HEK293 (cell line): ENCODE measurements around the gene CBX5.

Experiments
- BCL11A ChIP-seq: fragments of 450-650 bp; formaldehyde crosslinking; IDR thresholded peaks from 2 replicates; pipeline ENCODE4 v1.5.1; 2016; ENCODE audit warnings: low read depth, missing biosample characterization, missing genetic modification characterization
- GLI4 ChIP-seq: fragments of 450-650 bp; formaldehyde crosslinking; IDR thresholded peaks from 2 replicates; pipeline ENCODE4 v1.5.1; 2016; ENCODE audit warnings: missing biosample characterization, missing genetic modification characterization
- KLF7 ChIP-seq: fragments of 450-650 bp; formaldehyde crosslinking; IDR thresholded peaks from 2 replicates; pipeline ENCODE4 v1.5.1; 2016; ENCODE audit warnings: missing biosample characterization, missing genetic modification characterization, borderline replicate concordance
- MEIS1 ChIP-seq: sonication (generic); formaldehyde crosslinking; IDR thresholded peaks from 2 replicates; pipeline ENCODE4 v1.8.1; 2022; ENCODE audit warnings: missing genetic modification reagents, mild to moderate bottlenecking, borderline replicate concordance
- PRDM4 ChIP-seq: fragments of 450-650 bp; formaldehyde crosslinking; IDR thresholded peaks from 2 replicates; pipeline ENCODE4 v1.5.1; 2017; ENCODE audit warnings: missing biosample characterization, missing genetic modification characterization
- SP7 ChIP-seq: fragments of 450-650 bp; formaldehyde crosslinking; IDR thresholded peaks from 2 replicates; pipeline ENCODE4 v1.5.1; 2016; ENCODE audit warnings: missing biosample characterization, missing genetic modification characterization
- ZBTB21 ChIP-seq: fragments of 450-650 bp; formaldehyde crosslinking; IDR thresholded peaks from 2 replicates; pipeline ENCODE4 v1.5.1; 2017; ENCODE audit warnings: missing biosample characterization, missing genetic modification characterization
- ZBTB26 ChIP-seq: fragments of 450-650 bp; formaldehyde crosslinking; optimal IDR thresholded peaks from 2 replicates; pipeline ENCODE3; 2016; ENCODE audit warnings: missing biosample characterization, mild to moderate bottlenecking, missing genetic modification characterization
- ZBTB49 ChIP-seq: fragments of 450-650 bp; formaldehyde crosslinking; IDR thresholded peaks from 2 replicates; pipeline ENCODE4 v1.5.1; 2016; ENCODE audit warnings: missing biosample characterization, missing genetic modification characterization, low read depth
- ZBTB7A ChIP-seq: fragments of 450-650 bp; formaldehyde crosslinking; IDR thresholded peaks from 2 replicates; pipeline ENCODE4 v1.5.1; 2016; ENCODE audit warnings: low read depth, missing biosample characterization, missing genetic modification characterization
- ZEB2 ChIP-seq: fragments of 450-650 bp; formaldehyde crosslinking; IDR thresholded peaks from 2 replicates; pipeline ENCODE4 v1.5.1; 2016; ENCODE audit warnings: missing biosample characterization, missing genetic modification characterization
- ZNF138 ChIP-seq: fragments of 450-650 bp; formaldehyde crosslinking; IDR thresholded peaks from 2 replicates; pipeline ENCODE4 v1.5.1; 2016; ENCODE audit warnings: missing biosample characterization, missing genetic modification characterization, borderline replicate concordance
- ZNF175 ChIP-seq: fragments of 450-650 bp; formaldehyde crosslinking; IDR thresholded peaks from 2 replicates; pipeline ENCODE4 v1.5.1; 2016; ENCODE audit warnings: missing biosample characterization, missing genetic modification characterization
- ZNF2 ChIP-seq: fragments of 450-650 bp; formaldehyde crosslinking; IDR thresholded peaks from 2 replicates; pipeline ENCODE4 v1.5.1; 2016; ENCODE audit warnings: missing biosample characterization, missing genetic modification characterization
- ZNF266 ChIP-seq: fragments of 450-650 bp; formaldehyde crosslinking; IDR thresholded peaks from 2 replicates; pipeline ENCODE4 v1.5.1; 2016; ENCODE audit warnings: missing biosample characterization, missing genetic modification characterization, low read depth
- ZNF302 ChIP-seq: fragments of 450-650 bp; formaldehyde crosslinking; IDR thresholded peaks from 2 replicates; pipeline ENCODE4 v1.5.1; 2016; ENCODE audit warnings: missing biosample characterization, missing genetic modification characterization, low read depth
- ZNF354C ChIP-seq: fragments of 450-650 bp; formaldehyde crosslinking; IDR thresholded peaks from 2 replicates; pipeline ENCODE4 v1.5.1; 2016; ENCODE audit warnings: missing biosample characterization, missing genetic modification characterization, low read depth, borderline replicate concordance
- ZNF488 ChIP-seq: fragments of 450-650 bp; formaldehyde crosslinking; IDR thresholded peaks from 2 replicates; pipeline ENCODE4 v1.5.1; 2016; ENCODE audit warnings: missing biosample characterization, missing genetic modification characterization
- ZNF529 ChIP-seq: fragments of 450-650 bp; formaldehyde crosslinking; IDR thresholded peaks from 2 replicates; pipeline ENCODE4 v1.5.1; 2017; ENCODE audit warnings: missing genetic modification characterization, missing biosample characterization; ENCODE audit not compliant: insufficient replicate concordance
- ZNF544 ChIP-seq: fragments of 450-650 bp; formaldehyde crosslinking; IDR thresholded peaks from 2 replicates; pipeline ENCODE4 v1.5.0; 2017; ENCODE audit warnings: missing biosample characterization, missing genetic modification characterization
- ZNF580 ChIP-seq: fragments of 450-650 bp; formaldehyde crosslinking; IDR thresholded peaks from 2 replicates; pipeline ENCODE4 v1.5.1; 2016; ENCODE audit warnings: missing biosample characterization, missing genetic modification characterization
- ZNF621 ChIP-seq: fragments of 450-650 bp; formaldehyde crosslinking; IDR thresholded peaks from 2 replicates; pipeline ENCODE4 v1.5.1; 2017; ENCODE audit warnings: missing biosample characterization, missing genetic modification characterization
- ZNF654 ChIP-seq: fragments of 450-650 bp; formaldehyde crosslinking; IDR thresholded peaks from 2 replicates; pipeline ENCODE4 v1.5.1; 2016; ENCODE audit warnings: low read depth, missing biosample characterization, missing genetic modification characterization
- ZNF670 ChIP-seq: fragments of 450-650 bp; formaldehyde crosslinking; IDR thresholded peaks from 2 replicates; pipeline ENCODE4 v1.5.1; 2016; ENCODE audit warnings: missing biosample characterization, missing genetic modification characterization, low read depth
- ZSCAN30 ChIP-seq: fragments of 450-650 bp; IDR thresholded peaks from 2 replicates; pipeline ENCODE4 v1.5.1; 2018; ENCODE audit warnings: missing biosample characterization, mild to moderate bottlenecking, missing genetic modification characterization, moderate library complexity
- TF ChIP-seq, protein P1 (sequence below): fragments of 450-650 bp; formaldehyde crosslinking; IDR thresholded peaks from 2 replicates; pipeline ENCODE4 v1.5.1; 2016; ENCODE audit warnings: missing biosample characterization, missing genetic modification characterization
- TF ChIP-seq, protein P2 (sequence below): fragments of 450-650 bp; formaldehyde crosslinking; IDR thresholded peaks from 2 replicates; pipeline ENCODE4 v1.5.1; 2016; ENCODE audit warnings: missing biosample characterization, missing genetic modification characterization

Gene CBX5

GRCh38 chr12:54214553-54215406, 65.1 kb downstream of the CBX5 start (continued):
- TF ChIP-seq ZNF175 (tag by site-specific recombination) (no peak), ZBTB26 (peak; percentile 65), ZSCAN30 (peak; percentile 95), GLI4 (tag by site-specific recombination) (no peak), ZNF138 (tag by site-specific recombination) (no peak), ZNF2 (tag by site-specific recombination) (peak; percentile 91), KLF7 (tag by site-specific recombination) (peak; percentile 85; the same call in 1 of the 2 replicates), ZNF529 (tag by site-specific recombination) (no peak), ZNF580 (tag by site-specific recombination) (0 out of 2 replicates have a peak, but pooled peaks have one; percentile 45), ZNF266 (tag by site-specific recombination) (no peak), PRDM4 (tag by site-specific recombination) (peak; percentile 27; the same call in 1 of the 2 replicates), ZNF544 (no peak), ZBTB7A (tag by site-specific recombination) (peak; percentile 86; the same call in 1 of the 2 replicates), ZNF488 (tag by site-specific recombination) (no peak), ZBTB49 (no peak), BCL11A (tag by site-specific recombination) (no peak), ZEB2 (tag by site-specific recombination) (peak; percentile 88), MEIS1 (CRISPR knock-in tag) (no peak), SP7 (tag by site-specific recombination) (peak; percentile 88), ZNF670 (tag by site-specific recombination) (no peak), ZNF354C (tag by site-specific recombination) (no peak), ZNF654 (peak; percentile 67), ZNF302 (tag by site-specific recombination) (no peak), ZNF621 (tag by site-specific recombination) (no peak), ZBTB21 (tag by site-specific recombination) (peak; percentile 50; the same call in 1 of the 2 replicates)
- TF ChIP-seq, protein P1, sequence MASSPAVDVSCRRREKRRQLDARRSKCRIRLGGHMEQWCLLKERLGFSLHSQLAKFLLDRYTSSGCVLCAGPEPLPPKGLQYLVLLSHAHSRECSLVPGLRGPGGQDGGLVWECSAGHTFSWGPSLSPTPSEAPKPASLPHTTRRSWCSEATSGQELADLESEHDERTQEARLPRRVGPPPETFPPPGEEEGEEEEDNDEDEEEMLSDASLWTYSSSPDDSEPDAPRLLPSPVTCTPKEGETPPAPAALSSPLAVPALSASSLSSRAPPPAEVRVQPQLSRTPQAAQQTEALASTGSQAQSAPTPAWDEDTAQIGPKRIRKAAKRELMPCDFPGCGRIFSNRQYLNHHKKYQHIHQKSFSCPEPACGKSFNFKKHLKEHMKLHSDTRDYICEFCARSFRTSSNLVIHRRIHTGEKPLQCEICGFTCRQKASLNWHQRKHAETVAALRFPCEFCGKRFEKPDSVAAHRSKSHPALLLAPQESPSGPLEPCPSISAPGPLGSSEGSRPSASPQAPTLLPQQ, result peak; percentile 78
- TF ChIP-seq, protein P2, sequence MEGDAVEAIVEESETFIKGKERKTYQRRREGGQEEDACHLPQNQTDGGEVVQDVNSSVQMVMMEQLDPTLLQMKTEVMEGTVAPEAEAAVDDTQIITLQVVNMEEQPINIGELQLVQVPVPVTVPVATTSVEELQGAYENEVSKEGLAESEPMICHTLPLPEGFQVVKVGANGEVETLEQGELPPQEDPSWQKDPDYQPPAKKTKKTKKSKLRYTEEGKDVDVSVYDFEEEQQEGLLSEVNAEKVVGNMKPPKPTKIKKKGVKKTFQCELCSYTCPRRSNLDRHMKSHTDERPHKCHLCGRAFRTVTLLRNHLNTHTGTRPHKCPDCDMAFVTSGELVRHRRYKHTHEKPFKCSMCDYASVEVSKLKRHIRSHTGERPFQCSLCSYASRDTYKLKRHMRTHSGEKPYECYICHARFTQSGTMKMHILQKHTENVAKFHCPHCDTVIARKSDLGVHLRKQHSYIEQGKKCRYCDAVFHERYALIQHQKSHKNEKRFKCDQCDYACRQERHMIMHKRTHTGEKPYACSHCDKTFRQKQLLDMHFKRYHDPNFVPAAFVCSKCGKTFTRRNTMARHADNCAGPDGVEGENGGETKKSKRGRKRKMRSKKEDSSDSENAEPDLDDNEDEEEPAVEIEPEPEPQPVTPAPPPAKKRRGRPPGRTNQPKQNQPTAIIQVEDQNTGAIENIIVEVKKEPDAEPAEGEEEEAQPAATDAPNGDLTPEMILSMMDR (tag by site-specific recombination), result peak; percentile 99
